ENCODE results near the gene HMG20A. TPM values are rescaled to one million over a fixed set of nuclear protein-coding genes. Genes with fewer than 3 reads are reported as not detected.

Gene HMG20A
- polyA plus RNA-seq, 1 donor from 2014 or later: 52.2 TPM

- Histone ChIP-seq H3K36me3 (ENCODE audit: insufficient read depth, low read length) (no peaks in the 10 kb centered on the region), H2AFZ (ENCODE audit: low read depth, low read length) (no peak overlapping the region), H3K9me3 (ENCODE audit: low read length) (no peaks in the 10 kb centered on the region), H3K4me3 (ENCODE audit: low read length) (no peak overlapping the region), H3K27me3 (ENCODE audit: insufficient read depth, low read depth, low read length) (no peaks in the 10 kb centered on the region), H3K79me2 (replicated peaks; ENCODE audit: insufficient read depth, low read length) (no peaks in the 10 kb centered on the region), H4K20me1 (ENCODE audit: insufficient read depth) (no peaks in the 10 kb centered on the region), H3K4me2 (ENCODE audit: low read length) (no peak overlapping the region), H3K27ac (ENCODE audit: low read length) (no peak overlapping the region), H3K9ac (ENCODE audit: low read length) (no peak overlapping the region), H3K9me2 (ENCODE audit: insufficient read depth, low read length) (no peaks in the 10 kb centered on the region), H3F3A (ENCODE audit: insufficient read depth, low read length, poor library complexity, severe bottlenecking) (no peaks in the 10 kb centered on the region)
- TF ChIP-seq EP300 (conservative IDR thresholded peaks at IDR 0.05; ENCODE audit: poor library complexity, severe bottlenecking): no peak
- no peak for TF ChIP-seq REST (IDR thresholded peaks at IDR 0.05; ENCODE audit: borderline replicate concordance)
- TF ChIP-seq CTCF (IDR thresholded peaks at IDR 0.05; ENCODE audit: poor library complexity, severe bottlenecking): no peak
- no peak for TF ChIP-seq RAD21 (conservative IDR thresholded peaks at IDR 0.05)
- TF ChIP-seq MXI1 (conservative IDR thresholded peaks at IDR 0.05; ENCODE audit: poor library complexity, severe bottlenecking): no peak
- no peak for TF ChIP-seq POLR2AphosphoS5 (IDR thresholded peaks at IDR 0.05)
- TF ChIP-seq EZH2 (IDR thresholded peaks at IDR 0.05; ENCODE audit: borderline replicate concordance, insufficient read depth, low read length, poor library complexity, severe bottlenecking): no peak
- no peak for TF ChIP-seq TAF1 (IDR thresholded peaks at IDR 0.05; ENCODE audit: low read depth)
- no peak for TF ChIP-seq SMC3 (conservative IDR thresholded peaks at IDR 0.05; ENCODE audit: poor library complexity)
Measured at GRCh38 chr15:77484994-77485393, 64.3 kb downstream of the HMG20A start.

- H3K36me3 ChIP-seq (ENCODE audit: insufficient read depth, low read length): no peaks in the 10 kb centered on the region
- H4K20me1 ChIP-seq (ENCODE audit: insufficient read depth): no peaks in the 10 kb centered on the region
- H3F3A ChIP-seq (ENCODE audit: insufficient read depth, low read length, poor library complexity, severe bottlenecking): no peaks in the 10 kb centered on the region
- H3K4me3 ChIP-seq (ENCODE audit: low read length): no peak overlapping the region
- no peak overlapping the region for H2AFZ ChIP-seq (ENCODE audit: low read depth, low read length)
- no peaks in the 10 kb centered on the region for H3K79me2 ChIP-seq (replicated peaks; ENCODE audit: insufficient read depth, low read length)
- no peak overlapping the region for H3K4me2 ChIP-seq (ENCODE audit: low read length)
- TF ChIP-seq MXI1 (conservative IDR thresholded peaks at IDR 0.05; ENCODE audit: poor library complexity, severe bottlenecking): no peak
- TF ChIP-seq EZH2 (IDR thresholded peaks at IDR 0.05; ENCODE audit: borderline replicate concordance, insufficient read depth, low read length, poor library complexity, severe bottlenecking): no peak
- no peaks in the 10 kb centered on the region for H3K27me3 ChIP-seq (ENCODE audit: insufficient read depth, low read depth, low read length)
- H3K27ac ChIP-seq (ENCODE audit: low read length): no peak overlapping the region
- H3K9ac ChIP-seq (ENCODE audit: low read length): no peak overlapping the region
- no peaks in the 10 kb centered on the region for H3K9me3 ChIP-seq (ENCODE audit: low read length)
- no peaks in the 10 kb centered on the region for H3K9me2 ChIP-seq (ENCODE audit: insufficient read depth, low read length)
Measured at GRCh38 chr15:77486542-77487468, 66.1 kb downstream of the HMG20A start.
